Measurements from ENCODE around the gene MTURN.
A peak's percentile ranks its signal among the peaks of the same experiment; 100 is the strongest.

MTURN gene

DNA sequence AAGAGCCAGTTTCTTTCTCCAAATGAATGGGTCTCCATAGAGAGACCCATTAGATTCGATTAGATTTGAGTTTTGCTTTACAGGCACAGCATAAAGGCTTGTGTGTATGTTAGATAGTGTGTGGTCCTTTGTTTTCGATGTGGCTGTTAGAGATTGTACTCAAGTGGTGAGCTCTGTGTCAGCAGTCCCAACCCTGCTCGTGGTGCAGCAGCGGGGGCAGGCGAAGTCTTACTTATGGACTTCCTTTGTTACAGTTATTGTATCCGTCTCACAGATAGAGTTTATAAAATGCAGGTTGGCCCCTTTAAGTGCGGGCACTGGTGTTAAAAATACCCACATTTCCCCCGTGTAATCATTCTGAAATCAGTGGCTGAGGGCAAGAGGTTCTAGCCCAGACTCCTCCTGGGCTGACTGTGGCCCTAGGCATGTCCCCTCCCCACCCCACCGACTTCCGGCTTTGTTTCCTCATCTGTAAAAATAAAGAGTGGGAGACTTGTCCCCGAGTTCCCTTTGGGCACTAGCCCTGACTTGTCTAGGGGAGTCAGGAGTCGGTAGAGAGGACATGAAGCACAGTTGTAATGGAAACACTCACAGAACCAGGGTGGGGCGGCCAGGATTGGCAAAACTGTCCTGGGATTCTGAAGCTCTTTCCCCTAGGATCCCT lies 28.6 kb downstream of the MTURN start:
- no peak for DNase-seq

- peak; percentile 70 for DNase-seq
Measured at GRCh38 chr7:30164567-30164966, 29.8 kb downstream of the MTURN start.

DNA sequence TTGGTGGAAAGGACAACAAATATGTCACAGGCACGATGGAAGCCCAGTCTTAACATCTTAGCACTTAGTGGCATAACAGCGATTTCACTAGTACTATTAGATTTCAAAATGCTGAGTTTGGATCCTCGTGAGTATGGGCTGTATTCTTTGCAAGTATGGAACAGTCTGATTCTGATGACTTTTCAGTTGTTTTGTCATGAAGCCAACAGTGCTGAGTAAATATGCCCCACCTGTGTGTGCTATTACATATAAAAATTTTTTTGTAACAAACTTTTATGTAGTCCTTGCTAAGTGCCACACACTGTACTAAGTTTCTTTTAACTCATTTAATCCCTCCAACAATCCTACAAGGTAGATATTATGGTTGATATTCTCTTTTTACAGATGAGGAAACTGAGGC lies 30.8 kb downstream of the MTURN start:
- no peak for DNase-seq

DNA sequence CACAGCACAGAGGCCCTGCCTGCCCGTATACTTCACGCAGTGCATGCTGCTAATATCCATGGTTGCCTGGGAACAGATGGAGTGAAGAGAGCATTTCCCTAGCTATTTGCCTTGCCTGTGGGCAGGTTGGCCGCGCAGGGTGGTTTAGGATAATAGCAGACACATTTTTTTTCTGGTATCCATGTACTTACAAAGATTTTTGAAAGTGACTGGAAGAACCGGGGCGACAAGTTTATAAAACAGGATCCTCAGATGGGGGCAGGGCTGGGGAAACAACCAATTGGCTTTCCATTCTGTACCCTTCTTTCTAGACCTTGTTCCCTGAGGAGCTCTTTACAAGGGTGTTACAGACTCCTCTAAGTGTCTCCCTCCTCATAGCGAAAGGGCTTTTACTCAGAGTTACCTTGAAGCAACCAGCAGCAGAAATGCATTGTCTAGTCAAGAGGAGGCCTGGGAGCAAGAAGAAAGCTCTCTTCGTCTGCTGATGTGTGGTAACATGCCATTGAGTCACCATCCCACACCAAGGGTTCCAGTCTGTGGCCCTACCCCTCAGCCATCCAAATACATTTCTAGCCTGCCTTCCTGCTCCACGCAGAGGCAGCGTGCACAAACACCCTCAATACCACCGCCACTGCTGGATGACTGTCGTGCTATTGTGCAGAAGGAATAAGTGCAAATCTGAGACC lies 31.5 kb downstream of the MTURN start:
- no peak for DNase-seq

DNA sequence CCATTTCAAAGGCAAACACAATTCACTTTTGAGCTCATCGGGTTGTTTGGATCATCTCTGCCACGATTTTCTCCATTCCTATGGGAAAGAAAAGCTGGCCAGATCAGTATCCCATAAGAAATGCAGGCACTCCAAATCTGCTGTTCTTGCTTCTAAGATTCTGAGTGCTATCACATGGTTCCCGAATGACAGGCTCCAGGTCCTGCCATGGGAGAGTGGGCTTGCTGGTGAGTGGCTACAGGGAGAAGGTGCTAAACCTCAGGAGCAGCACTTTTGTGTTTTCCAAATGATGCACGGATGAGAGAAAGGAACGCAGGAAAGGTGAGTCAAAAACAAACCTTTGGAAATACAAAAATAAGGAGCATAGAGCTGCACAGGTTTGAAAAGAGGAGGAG lies 32.1 kb downstream of the MTURN start:
- no peak for DNase-seq

GRCh38 chr7:30167901-30168300 lies 33.1 kb downstream of the MTURN start:
- no peak for DNase-seq

GRCh38 chr7:30168835-30169573 lies 34.2 kb downstream of the MTURN start:
- peak; percentile 97 for DNase-seq

DNA sequence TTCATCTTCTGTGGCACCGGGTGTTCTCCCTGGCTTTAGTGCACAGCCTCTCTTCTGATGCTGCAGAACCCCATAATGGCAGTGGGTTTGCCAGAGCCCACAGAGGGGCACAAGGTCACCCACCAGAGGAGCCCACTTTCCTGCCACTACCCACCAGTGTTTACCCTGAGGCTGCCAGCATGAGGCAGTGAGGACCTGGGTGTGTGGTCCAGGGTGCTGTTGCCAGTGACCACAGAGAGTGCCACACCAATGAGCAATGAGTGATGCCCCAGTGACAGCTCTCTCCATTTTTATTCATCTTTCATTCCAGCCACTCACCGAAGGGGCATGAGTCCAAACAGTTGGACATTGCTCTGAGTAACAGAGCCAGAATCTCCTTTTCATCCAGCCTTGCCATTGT lies 34.8 kb downstream of the MTURN start:
- DNase-seq, result peak; percentile 74

GRCh38 chr7:30170476-30171205 lies 35.9 kb downstream of the MTURN start:
- no peak for DNase-seq

DNA sequence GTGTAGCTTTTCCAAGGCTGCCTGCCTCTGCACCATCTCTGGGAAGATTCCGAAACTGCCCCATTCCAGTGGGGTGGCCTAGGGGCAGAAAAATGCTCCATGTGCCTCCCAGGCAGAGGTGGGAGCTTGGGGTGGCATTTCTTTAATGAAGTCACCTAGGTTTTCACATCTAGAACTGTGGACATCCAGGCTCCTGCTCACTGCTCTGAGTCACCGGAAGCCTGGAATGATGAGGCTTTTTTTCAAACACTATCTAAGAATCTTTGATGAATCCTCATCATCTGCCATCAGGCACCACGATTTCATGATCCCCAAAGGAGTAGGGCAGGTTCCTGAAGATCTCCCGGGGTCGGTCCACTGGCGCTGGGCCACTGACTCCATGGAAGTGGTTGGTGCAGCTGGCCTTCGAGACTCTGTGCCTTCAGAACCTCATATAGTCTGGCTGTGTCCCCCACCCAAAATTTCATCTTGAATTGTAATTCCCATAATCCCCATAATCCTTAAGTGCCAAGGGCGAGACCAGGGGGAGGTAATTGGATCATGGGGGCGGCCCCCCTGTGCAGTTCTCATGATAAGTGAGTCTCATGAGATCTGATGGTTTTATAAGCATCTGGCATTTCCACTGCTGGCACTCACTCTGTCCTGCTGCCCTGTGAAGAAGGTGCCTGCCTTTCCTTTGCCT lies 37.1 kb downstream of the MTURN start:
- peak; percentile 85 for DNase-seq

DNA sequence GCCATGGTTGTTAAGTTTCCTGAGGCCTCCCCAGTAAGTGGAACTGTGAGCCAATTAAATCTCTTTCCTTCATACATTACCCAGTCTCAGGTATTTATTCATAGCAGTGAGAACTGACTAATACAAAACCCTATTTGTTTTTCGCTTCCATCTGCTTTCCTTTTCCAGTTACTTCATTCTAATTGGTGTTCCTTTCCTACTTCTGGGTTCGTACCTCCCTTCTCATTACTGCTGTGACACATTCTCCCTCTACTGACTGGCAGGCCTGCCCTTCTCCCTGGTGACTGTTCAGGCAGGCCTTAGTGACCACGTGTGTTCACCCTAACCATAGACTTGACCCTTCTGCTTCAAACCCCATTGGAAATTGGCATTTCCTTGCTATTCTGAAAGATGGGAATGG lies 37.7 kb downstream of the MTURN start:
- peak; percentile 44 for DNase-seq

DNA sequence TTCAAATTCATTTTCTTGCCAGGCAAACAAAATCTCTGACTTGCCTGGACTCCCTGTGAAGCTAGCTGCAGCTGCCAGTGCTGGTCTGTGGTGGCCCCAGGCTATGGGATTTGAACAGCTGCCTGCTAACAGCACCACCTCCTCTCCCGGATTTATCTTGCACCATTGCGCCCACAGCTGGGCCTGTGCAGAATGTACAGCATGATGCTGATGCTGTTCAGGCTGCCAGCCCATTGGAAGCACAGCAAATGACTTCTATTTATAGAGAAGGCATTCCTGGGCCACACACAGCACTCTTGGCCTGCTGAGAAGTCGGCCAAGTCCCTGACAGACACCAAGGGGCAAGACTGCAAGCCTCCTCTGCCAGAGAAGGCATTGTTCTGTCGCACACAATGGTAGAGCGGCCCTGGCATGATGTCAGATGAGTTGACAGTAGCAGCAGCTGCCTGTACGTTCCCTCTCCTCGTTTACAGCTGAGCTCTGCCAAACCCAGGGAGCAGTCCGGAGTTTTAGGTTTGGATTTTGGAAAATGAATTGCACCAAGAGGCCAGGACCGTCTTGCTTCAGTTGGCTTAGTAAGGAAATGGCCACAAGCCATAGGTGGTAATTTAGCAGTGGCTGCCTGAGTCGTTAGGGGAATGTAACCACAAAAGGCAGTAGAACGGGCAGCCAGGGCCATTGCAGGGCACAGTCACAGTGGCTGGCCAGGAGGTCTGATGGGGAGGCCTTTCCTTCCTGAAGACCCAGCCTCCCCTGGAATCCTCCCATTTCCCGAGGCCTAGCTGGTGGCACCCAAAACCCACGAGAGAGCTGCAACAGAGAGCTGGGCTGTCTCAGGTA lies 38.5 kb downstream of the MTURN start:
- peak; percentile 99 for DNase-seq

DNA sequence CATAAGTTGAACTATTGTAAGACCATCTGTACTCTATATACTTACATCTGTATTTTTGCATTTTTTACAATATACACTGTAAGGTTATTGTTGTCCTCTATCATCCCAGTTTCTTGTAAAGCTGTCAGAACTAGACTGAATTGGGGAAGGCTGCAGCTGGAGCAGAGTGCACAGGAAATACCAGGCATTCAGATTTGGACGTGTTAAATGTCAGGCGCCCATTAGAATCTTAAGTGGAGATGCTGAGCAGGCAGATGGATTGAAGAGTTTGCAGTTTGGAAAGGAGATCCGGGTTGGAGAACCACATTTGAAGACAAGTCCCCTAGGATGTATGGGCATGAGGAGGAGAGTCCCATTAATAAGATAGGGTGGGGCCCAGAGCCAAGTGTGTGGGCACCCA lies 40.4 kb downstream of the MTURN start:
- peak; percentile 22 for DNase-seq

- no peak for DNase-seq
Measured at GRCh38 chr7:30175636-30176147, 40.9 kb downstream of the MTURN start.

GRCh38 chr7:30176463-30177109 lies 41.8 kb downstream of the MTURN start:
- DNase-seq, result no peak

DNA sequence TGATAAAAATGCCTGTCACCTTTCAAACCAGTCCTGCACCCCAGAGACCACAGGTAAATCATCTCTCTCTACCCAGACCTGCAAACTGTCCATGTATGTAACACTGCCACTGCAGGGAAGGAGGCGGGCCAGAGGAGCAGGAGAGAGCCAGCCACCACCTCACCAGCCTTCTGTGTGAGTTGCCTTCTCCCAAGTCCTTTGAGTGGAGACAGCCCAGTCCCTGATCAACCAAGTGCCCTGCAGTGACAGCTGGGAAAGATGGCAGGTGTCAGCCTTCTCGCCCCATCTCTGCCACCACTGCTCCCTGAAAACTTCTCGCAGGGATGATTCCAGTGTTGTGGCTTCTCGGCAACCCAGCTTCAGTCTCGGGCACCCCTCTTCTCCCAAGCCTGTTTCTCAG lies 42.4 kb downstream of the MTURN start:
- no peak for DNase-seq

DNA sequence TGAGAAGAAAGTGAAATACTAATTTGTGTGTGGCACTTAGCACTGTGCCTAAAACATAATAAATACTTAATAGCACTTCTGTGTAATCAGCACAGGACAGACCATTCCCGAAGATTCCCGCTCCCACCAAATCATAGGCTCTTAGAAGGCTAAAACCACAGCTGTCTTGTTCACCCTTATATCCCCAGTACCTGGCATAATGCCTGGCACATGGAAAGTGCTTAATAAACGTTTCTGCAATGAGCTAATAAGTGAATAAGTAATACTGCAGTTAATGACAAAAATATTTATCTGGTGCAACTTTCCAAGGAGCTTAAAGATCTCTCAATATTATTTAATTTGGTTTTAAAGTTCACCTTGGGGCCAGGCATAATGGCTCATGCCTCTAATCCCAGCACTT lies 43.2 kb downstream of the MTURN start:
- DNase-seq, result no peak

GRCh38 chr7:30178748-30179436 lies 44.1 kb downstream of the MTURN start:
- DNase-seq, result no peak

GRCh38 chr7:30180718-30181117 lies 45.9 kb downstream of the MTURN start:
- no peak for DNase-seq

- DNase-seq, result no peak
Measured at GRCh38 chr7:30181211-30181610, 46.4 kb downstream of the MTURN start.
